Prostate gland (tissue), 2 donors: ENCODE results near the gene TNFAIP8.

Experiments used
- CTCF ChIP-seq, 4 experiments: fragments of 200-600 bp in 2 of 4; fragments of 450-650 bp in 2 of 4; sonication (generic) in 2 of 4; IDR thresholded peaks; 1 replicate in 3 of 4; 2 replicates in 1 of 4; pipeline ENCODE4 v1.5.1; 2016 to 2019; ENCODE audit warnings: antibody characterized with exemption in 4 of 4, mild to moderate bottlenecking in 2 of 4, moderate library complexity in 2 of 4
- POLR2AphosphoS5 ChIP-seq: sonication (generic); formaldehyde crosslinking; IDR thresholded peaks from one replicate; pipeline ENCODE4 v1.6.1; 2017; ENCODE audit warnings: antibody characterized with exemption

DNA sequence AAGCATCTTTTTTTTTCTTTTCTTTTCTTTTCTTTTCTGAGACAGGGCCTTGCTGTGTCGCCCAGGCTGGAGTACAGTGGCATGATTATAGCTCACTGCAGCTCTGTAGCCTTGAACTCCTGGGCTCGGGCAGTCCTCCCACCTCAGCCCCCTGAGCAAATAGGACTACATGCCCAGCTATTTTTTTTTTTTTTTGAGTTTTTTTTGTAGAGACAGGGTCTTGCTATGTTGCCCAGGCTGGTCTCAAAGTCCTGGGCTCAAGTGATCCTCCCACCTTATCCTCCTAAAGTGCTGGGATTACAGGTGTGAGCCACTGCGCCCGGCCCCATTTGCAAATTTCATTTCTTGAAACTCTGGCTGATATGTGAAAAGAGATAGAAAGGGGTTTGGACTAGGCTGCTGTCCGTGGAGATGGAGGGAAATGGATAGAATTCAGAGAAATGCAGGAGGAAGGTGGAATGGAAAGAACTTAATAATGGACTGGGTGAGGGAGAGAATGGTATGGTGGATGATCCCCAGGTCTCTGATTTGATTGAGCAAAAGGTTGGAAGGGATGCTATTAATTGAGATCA is 32.9 kb downstream of the TNFAIP8 start:
- TF ChIP-seq CTCF (IDR thresholded peaks at IDR 0.05) (no peak), POLR2AphosphoS5 (no peak)
